Measurements from ENCODE around the gene BSDC1.
A peak's percentile ranks its signal among the peaks of the same experiment; 100 is the strongest.
"Not testable (repeated sequence)": the region's sequence is repeated elsewhere in the genome, so short reads cannot be mapped to it uniquely, and the experiment has no call there.

Gene BSDC1

DNA sequence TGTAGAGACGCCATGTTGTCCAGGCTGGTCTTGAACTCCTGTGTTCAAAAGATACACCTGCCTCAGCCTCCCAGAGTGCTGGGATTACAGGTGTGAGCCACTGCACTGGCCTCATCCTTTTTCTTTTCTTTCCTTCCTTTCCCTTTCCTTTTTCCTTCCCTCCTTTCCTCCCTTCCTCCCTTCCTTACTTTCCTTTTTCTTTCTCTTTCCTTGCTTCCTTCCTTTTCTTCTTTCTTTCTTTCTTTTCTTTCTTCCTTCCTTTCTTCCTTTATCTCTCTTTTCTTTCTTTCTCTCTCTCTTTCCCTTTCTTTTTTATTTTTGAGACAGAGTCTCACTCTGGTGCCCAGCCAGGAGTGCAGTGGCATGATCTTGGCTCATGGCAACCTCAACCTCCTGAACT is 37.8 kb downstream of the BSDC1 start:
- DNase-seq = no peak

DNA sequence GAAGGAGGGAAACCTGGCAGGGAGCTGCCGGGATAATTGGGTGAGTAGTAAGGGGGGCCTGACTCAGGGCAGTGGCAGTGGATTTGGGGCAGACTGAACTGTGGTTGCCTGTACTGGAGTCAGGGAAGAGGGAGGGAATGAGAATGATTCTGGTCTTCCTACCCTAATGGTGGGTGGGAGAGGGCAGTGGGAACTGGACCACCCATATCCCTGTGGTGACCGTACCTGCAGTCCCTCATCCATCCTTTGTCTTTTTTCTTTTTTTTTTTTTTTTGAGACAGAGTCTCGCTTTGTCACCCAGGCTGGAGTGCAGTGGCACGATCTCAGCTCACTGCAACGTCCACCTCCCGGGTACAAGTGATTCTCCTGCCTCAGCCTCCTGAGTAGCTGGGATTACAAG is 38.5 kb downstream of the BSDC1 start:
- not testable (repeated sequence) for DNase-seq

DNA sequence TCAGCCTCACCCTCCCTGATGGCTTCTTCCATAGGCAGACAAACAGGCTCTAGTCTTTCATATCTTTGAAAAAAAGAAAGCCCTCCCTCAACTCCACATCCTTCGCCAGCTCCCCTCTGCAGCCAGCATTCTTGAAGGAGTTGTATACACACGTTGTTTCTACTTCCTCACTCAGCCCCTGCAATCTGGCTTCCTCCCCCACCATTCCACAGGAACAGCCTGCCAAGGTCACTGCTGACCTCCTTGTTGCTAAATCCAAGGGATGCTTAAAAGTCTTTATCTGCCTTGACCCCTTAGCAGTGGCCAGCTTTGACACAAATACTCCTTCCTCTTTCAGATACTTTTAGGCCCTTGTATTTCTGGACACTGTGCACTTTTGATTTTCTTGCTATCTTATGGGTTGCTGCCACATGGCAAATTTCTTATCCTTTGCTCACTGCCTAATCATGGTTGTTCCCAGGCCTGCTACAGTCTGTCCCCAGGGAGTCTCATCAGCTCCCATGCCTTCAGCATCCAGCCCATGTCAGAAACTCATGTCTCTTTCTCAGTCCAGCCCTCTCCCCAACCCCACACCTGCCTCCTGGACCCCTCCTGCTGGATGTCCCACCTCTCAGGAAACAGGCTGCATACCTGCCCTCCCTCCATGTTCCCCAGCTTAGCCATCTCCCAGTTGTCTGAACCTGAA is 40.2 kb downstream of the BSDC1 start:
- no peak for DNase-seq

DNA sequence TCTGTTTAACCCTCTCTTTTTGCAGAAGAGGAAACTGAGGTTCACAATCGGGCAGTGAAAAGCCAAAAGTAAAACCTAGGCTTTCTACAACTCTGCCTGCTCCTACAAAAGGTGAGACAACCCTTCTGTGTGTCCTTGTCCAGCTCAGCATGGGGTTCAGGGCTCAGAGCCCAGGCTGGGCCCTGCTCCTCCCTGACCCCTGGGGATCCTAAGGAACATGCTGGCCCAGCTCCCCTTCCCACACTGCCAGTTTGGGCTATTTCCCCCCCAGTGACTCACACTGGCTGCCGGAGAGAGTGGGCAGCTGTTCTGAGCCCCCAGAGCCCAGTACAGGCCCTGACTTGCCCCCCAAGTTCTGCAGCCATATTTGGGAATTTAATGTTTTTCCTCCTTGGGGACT is 40.8 kb downstream of the BSDC1 start:
- DNase-seq = no peak

DNA sequence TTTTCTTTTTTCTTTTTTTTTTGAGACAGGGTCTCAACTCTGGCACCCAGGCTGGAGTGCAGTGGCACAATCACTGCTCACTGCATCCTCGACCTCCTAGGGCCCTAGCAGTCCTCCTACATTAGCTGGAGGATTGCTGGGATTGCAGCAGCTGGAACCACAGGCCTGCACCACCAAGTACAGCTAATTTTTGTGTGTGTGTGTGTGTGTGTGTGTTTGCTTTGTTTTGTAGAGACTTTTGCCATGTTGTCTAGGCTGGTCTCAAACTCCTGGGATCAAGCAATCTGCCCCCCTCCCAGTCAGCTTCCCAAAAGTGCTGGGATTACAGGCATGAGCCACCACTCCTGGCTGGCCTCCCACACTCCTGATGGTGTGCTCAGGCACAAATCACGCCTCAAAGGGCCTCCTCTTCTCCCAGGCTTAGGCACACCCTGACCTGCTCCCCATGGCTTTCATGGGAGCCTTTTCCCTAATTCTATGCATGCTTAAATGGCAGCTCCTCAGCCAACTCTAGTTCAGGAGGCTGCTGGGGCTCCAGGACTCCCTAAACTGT is 41.3 kb downstream of the BSDC1 start:
- DNase-seq = no peak

DNA sequence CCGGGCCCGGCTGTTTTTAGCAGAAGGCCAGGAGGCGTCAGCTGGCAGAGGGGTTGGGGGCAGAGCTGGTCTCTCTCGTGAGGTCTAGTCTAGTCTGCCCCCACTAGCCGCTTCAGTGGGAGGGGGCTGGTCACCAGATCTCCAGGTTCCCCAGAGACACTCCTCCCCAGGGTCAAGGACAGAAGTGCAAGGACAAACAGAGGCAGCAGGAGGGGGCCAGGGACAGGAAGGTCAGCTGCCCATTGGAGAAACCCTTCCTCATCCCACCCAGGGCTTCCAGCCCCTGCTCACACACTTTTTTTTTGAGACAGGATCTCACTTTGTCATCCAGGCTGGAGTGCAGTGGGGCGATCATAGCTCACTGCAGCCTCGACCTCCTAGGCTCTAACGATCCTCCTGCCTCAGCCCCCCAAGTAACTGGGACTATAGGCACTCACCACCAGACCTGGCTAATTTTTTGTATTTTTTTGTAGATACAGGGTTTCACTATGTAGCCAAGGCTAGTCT is 41.9 kb downstream of the BSDC1 start:
- DNase-seq = no peak

DNA sequence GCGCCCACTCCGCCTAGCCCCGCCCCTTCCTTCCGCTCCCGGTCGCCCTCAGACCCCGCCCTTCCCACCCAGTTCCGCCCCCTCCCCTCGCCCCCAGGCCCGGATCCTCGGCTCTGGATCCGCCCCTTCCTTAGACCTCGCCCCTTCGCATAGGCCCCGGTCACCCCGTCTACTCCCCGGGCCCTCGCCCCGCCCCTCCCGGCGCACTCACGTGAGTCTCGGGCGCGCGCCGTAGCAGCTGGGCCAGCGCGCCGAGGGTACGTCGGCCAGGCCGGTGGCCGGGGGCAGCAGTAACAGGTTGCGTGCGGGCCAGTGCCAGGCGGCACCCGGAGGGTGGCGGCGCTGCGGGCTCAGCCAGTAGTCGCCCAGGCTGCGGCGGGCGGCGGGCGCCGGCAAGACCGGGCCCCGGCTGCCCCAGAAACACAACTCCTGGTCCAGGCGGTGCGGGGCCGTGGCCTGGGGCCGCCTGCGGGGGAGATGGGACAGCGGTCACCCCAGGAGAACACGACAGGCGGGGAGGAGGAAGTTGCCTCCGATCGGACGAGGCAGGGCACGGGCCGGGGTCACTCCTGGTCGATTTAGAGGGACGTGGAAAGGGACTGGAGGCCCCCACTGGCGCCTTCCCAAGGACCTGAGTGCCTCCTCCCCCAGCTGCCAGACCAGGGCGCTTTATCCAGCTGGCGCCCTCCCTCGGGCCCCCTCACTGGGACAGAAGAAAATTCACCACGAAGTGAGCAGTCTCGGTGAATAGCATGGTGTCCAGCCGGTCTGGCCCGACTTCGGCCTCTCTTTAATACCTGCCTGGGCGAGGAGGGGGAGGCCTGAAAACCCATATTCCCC is 42.6 kb downstream of the BSDC1 start:
- peak; percentile 91 for DNase-seq

DNA sequence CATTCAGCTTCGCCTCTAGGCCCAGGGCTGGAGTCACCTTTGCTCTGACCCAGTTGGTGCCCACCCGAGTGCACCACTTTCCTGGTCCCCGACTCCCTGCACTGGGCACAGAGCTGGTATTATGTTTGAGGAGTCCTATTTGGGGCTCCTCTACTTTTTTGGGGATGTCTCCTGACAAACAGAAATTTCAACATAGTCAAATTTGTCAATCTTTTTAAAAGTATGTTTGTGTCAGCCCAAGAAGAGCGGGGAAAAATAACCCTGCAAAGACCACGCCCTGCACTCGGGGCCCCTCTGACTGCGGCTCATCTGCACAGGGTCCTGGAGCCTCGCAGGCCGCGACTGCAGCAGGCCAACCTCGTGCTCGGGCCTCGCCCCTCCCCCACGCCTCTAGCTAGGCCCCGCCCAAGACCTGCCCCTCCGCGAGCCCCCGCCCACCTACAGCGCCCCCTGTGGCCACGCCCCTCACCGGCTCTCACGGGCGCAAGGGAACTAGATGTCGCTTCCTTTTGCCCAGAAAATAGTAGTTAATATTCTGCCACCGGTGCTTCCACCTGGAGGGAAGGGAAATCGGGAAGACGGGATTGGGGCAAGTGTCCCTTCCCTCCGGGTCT is 43.3 kb downstream of the BSDC1 start:
- DNase-seq = no peak

DNA sequence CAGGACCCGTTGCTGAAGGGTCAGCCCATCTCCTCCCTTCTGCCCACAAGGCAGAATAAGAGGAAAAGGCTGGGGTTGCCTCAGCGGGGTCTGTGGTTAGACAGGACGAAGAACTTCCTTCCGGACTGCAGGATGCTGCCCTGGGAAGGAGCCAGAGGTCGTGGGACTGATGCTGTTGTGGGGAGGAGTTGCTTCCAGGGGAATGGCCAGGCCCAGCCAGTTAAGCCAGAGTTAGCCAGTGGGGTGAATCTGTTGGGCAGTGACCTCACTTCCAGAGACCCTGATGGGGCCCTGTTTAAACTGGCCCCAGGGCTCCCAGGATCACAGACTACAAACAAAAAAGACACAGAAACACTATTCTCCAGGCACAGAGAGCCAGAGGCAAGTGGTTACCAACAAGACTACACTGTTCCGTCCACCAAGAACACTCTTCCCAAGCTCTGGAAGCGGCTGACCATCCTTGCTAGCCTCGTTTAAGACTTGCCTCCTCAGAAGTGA is 45.0 kb downstream of the BSDC1 start:
- no peak for DNase-seq

DNA sequence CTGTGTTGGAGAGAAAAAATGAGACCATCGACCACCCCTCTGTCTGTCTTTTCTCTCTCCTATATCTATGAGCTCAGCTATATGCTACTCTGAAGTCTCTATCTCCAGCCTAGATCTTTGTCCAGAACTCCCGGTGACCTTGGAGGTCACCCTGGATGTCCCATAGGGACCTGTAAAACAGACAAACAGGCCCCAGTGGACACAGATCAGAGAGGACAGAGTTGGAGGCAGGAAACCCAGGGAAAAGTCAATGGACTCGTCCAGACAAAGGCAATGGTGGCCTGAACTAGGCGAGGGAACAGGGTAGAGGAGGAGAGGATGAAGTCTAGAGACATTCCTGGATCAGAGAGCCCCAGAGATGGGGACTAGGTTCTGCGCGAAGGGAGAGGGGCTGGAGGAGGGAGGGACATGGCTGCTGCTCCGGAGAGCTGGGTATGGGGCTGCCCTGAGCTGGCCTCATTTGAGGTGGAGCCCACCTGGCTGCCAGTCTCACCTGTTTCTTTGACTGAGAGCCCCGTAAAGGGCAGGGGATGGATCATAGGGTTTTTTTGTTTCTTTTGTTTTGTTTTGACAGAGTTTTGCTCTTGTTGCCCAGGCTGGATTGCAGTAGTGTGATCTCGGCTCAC is 47.6 kb downstream of the BSDC1 start:
- DNase-seq = no peak

DNA sequence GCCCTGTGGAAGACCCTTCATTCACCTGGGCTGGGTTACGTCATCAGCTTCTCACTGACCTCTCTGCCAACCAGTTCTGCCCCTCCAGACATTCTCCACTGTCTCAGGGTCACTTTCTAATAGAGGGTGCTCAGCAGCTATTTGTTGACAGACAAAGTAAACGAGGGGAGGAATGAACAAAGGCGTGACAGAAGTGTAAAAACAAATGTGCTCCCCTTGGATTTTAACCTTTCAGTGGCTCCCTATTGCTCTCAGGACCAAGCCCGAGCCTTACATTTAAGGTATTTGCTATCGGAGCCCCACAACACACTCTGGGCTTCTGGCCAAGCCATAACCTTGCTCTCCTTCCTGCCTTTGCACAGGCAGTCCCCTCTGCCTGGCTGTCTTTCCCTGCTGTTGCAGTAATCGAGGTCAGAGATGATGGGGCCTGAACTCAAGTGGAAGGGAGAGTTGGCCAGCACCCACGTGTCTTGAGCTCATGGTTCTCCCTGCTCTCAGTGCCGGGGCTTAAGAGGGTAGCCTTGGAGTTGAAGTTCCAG is 48.9 kb downstream of the BSDC1 start:
- peak; percentile 81 for DNase-seq

DNA sequence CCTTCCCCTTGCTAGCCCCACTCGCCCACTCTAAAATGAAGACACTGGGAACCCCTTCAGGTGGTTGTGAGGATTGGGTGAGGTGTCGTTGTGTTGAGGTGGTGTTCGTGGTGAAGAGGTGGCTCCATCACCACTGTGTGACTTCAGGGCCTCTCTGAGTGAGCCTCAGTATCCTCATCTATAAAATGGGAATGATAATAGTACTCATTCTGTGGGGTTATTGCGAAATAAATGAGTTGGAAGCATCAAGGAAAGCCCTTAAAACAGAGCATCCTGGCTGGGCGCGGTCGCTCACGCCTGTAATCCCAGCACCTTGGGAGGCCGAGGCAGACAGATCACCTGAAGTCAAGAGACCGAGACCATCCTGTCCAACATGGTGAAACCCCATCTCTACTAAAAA is 51.5 kb downstream of the BSDC1 start:
- no peak for DNase-seq

DNA sequence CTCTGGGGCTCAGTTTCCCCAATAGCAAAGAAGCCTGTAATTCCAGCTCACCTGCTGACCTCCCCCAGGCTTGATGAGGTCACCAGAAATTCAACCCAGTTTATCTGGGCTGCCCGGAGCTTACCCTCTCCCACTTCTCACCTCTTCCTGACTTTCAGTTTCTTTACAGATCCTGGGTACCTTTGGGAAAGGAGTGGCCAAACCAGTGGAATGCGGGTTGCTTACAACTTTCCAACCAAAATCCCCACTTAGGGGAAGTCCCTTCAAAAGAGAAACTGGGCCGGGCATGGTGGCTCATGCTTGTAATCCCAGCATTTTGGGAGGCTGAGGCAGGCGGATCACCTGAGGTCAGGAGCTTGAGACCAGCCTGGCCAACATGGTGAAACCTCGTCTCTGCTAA is 52.3 kb downstream of the BSDC1 start:
- DNase-seq = no peak

DNA sequence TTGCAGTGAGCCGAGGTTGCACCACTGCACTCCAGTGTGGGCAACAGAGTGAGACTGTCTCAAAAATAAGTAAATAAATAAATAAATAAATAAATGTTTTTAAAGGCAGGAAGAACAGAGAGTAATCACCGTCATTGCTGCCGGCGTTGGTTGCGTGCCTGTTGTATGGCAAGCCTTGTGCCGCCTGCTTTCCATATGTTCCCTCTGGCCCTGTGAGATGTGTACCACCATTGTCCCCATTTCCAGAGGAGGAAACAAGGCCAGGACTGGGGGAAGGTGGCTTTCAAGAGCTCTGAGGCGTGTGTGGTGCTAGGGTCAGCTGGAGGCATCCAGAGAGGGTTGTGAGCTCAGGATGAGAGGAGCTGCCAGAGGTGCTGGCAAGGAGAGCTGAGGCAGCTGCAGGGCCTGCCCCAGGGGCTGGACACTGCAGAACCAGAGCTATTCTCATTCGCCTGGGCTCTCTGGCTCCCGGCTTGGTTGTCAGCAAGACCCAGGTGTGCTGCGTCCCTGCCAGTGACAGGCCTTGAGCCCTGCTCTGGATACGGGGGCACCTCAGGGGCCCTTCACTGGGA is 53.0 kb downstream of the BSDC1 start:
- DNase-seq = no peak

DNA sequence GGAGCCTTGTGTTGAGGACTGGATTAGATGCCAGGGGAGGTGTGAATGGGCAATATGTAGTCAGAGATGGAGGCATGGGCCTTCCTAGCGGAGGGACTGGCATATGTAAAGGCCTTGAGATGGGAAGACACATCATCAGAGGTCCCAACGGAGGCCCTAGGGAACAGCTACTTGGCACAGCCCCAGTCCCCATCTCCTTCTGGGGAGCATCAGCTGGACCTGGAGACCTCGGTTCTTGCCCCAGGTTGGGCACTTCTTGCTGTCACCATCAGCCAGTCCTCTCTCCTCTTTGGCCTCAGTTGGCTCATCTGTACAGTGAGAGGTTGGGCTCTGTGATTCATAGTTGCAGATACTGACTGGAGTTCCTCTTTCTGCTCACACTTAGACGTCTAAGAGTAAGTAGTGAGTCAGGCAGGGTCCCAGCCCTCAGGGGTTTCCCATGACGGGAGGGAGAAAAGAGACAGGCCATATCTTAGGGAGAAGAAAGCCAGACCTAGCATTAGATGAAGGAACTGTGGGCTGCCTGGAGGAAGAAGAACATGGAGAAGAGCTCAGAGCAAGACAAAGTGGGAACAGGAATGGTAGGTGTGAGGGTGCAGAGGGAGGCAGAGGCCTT is 54.8 kb downstream of the BSDC1 start:
- no peak for DNase-seq

DNA sequence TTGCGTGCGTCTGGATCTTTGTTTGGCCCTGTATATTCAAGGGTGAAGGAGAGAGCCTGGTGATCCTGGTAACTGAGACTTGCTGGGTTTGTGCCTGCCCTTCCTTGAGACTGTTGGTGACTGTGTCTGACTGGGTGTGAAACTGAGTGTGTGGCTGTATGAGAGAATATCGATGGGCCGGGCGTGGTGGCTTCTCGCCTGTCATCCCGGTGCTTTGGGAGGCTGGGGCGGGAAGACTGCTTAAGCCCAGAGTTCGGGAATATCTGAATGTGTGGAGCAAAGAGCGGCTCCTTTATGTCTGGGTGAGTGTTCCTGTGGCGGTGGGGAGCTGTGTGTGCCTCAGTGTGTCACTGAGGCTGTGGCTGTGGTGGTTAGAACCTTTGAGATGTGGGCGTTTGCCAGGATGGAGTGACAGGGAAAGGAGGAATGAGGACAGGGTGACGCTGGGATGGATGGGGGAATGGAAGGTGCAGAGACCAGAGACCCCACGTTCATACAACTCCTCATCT is 55.5 kb downstream of the BSDC1 start:
- DNase-seq = no peak

DNA sequence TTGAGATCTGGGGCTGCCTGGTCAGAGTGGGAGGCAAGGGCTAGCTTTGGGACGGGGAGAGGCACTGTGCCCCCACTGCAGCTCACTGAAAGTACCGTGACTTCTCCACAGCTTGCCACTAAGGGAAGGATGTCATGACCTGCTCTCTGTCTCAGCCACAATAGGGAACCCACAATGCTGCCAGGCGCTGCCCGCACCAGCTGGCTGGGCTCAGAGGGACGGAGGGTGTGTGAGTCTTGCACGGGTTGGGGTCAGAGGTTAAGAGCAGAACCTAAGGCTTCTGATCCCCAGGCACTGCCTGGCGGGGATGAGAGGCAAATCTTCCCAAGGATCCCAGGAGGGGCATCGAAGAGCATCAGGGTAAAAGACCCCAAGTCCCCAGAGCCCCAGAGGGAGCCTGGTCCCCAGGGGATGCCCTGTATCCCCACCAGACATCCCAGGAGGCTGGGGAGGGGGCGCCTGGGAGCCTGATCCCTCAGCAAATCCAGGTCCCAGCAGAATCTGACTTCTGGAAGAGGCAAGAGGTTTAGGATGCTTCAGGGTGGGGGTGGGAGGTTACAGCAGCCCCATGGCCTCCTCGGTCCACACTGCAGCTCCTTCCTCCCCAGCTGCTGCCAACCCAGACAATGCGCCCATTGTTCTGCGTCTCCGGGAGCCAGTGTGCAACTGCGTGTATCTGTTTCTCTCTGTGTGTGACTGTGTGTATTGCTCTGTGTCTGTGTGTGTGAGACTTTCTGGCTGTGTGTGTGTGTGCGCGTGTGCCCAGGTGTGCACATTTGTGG is 56.2 kb downstream of the BSDC1 start:
- no peak for DNase-seq

DNA sequence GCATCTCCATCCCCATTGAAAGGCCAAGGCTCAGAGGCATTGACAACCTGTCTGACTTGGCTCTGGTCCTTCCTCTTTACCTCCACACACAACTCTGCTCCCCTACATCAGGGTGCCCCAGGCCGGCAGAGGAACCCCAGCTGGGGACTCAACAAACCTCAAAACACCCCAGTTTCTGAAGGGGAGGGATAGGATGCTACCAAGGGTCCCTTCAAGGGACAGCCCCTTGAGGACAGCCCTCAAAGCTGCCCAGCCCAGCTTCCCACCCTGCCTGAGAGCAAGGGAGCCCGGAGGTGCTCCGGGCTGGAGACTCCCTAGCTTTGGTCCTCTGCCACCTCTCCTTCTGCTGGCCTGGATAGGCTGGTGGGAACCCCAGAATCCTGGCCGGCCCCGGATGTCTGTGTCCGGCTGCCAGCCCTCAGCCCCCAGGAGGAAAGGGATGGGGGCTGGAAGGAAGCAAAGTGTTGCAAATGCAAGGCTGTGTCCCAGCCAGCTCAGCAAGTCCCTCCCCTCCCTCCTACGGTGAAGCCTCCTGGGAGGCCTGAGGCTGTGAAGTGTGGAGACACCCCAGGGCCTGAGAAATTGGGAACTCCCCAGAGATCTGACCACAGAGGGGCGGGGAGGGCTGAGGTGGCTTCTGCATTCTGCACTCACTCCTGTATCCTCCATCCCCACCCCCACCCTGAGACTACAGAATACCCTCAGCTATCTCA is 57.1 kb downstream of the BSDC1 start:
- DNase-seq = peak; percentile 68

DNA sequence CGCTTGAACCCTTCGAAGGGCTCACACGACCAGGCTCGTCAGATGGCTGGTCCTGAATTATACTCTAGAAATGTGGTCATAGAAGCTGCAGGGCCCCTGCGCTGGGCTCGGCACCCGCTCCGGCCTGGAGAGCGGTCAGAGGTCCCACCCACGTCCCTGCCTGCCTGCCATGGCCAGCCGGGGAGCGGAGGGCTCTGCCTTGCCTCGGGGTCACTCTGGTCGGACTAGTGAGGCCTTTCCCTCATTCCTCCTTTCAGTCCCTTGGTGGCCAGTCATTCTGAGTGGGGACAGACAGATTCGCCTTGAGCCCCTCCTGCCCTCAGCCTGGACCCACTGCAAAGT is 57.7 kb downstream of the BSDC1 start:
- DNase-seq = no peak
